ENCODE results near the gene ZNF219.

- TF ChIP-seq CTCF (IDR thresholded peaks at IDR 0.05) (no peak), EP300 (IDR thresholded peaks at IDR 0.05; ENCODE audit: low read depth) (no peak)
Measured at GRCh38 chr14:21073921-21074320, 24.5 kb downstream of the ZNF219 start.
